ENCODE results near the gene DHRS9.

DNA sequence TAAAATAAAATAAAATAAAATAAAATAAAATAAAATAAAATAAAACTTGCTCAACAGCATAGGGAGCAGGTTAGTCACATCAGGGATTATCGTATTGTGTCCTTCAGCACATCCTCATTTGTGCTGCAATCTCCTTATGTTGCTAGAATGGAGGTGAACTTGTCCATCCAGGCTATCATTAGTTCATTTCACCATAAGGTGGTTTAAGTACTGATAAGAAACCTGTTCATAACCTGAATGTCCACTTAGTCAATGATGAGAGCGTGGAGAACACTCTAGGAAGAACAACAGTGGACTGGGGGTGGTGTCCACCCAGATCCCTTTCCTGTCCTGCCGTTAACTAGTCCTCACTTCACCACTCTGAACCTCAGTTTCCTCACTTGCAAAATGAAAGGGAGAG, 21.9 kb downstream of the DHRS9 start:
- TF ChIP-seq, protein P1, sequence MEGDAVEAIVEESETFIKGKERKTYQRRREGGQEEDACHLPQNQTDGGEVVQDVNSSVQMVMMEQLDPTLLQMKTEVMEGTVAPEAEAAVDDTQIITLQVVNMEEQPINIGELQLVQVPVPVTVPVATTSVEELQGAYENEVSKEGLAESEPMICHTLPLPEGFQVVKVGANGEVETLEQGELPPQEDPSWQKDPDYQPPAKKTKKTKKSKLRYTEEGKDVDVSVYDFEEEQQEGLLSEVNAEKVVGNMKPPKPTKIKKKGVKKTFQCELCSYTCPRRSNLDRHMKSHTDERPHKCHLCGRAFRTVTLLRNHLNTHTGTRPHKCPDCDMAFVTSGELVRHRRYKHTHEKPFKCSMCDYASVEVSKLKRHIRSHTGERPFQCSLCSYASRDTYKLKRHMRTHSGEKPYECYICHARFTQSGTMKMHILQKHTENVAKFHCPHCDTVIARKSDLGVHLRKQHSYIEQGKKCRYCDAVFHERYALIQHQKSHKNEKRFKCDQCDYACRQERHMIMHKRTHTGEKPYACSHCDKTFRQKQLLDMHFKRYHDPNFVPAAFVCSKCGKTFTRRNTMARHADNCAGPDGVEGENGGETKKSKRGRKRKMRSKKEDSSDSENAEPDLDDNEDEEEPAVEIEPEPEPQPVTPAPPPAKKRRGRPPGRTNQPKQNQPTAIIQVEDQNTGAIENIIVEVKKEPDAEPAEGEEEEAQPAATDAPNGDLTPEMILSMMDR (conservative IDR thresholded peaks at IDR 0.05; ENCODE audit: low read depth, low read length), result no peak
- TF ChIP-seq EZH2 (IDR thresholded peaks at IDR 0.05; ENCODE audit: low read length, unreplicated experiment), result no peak
